Activated naive CD8-positive, alpha-beta T cell treated with anti-CD3 and anti-CD28 coated beads, Interleukin-2, amount 50 U/mL, for 24 hours (primary cell): Measurements from ENCODE around the gene TPO.
"Not testable (repeated sequence)": the region's sequence is repeated elsewhere in the genome, so short reads cannot be mapped to it uniquely, and the experiment has no call there.

ENCODE experiments used
- ATAC-seq: fragments of 150-1000 bp; cut with Tn5 transposase; one replicate; pipeline ENCODE4 v1.10.0; 2021
- DNase-seq: peaks from one replicate; pipeline ENCODE4 v3.0.0; 2021
- H3K27ac Mint-ChIP-seq: one replicate; pipeline ENCODE4 v1.8.0; 2021; ENCODE audit warnings: mild to moderate bottlenecking, mixed read lengths
- H3K27me3 Mint-ChIP-seq: one replicate; pipeline ENCODE4 v1.8.0; 2021; ENCODE audit warnings: mixed read lengths
- H3K36me3 Mint-ChIP-seq: one replicate; pipeline ENCODE4 v1.8.0; 2021; ENCODE audit warnings: low read depth, mixed read lengths
- H3K4me1 Mint-ChIP-seq: one replicate; pipeline ENCODE4 v1.8.0; 2021; ENCODE audit warnings: mixed read lengths
- H3K4me3 Mint-ChIP-seq: one replicate; pipeline ENCODE4 v1.8.0; 2021; ENCODE audit warnings: mild to moderate bottlenecking, moderate library complexity, mixed read lengths
- H3K9me3 Mint-ChIP-seq: one replicate; pipeline ENCODE4 v1.8.0; 2021; ENCODE audit warnings: mixed read lengths

Gene TPO

DNA sequence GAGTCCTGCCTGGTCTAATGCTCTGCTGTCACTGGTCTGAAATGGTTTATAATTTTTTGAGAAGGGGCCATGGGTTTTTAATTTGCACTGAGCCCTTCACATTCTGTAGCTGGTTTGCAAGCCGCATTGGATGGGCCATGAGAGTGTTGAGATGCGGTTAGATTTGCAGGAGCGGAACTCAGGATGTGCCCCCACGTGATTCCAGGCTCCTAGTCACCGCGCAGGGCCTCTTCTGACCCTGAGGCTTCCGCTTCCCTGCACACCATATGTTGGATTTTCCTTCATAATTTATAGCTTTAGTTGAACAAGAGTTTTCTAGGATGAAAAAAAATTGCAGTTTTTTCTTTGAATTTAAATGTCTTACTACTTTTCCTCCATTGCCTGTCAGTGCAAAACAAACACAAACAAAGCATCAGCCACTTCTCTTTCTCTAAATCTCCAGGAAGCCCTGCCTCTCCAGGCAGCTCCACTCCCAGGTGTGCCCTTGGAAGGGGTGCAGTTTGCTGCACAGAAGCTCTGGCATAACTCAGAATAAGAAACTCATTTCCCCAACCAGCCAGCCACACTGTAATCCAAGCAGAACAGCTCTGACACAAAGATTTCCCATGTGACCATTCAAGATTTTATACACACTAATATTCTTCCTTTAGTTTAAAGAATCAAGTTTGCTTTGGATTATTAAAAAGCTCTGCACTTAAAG, 18.4 kb upstream of the TPO start:
- peaks cover 10% of the 10 kb centered on the region for H3K4me1 Mint-ChIP-seq
- H3K9me3 Mint-ChIP-seq: no peaks in the 10 kb centered on the region
- DNase-seq (no peak), ATAC-seq (no peak)
- H3K36me3 Mint-ChIP-seq: no peaks in the 10 kb centered on the region
- H3K27me3 Mint-ChIP-seq: peaks cover 2% of the 10 kb centered on the region
- no peak overlapping the region for H3K27ac Mint-ChIP-seq
- no peak overlapping the region for H3K4me3 Mint-ChIP-seq

DNA sequence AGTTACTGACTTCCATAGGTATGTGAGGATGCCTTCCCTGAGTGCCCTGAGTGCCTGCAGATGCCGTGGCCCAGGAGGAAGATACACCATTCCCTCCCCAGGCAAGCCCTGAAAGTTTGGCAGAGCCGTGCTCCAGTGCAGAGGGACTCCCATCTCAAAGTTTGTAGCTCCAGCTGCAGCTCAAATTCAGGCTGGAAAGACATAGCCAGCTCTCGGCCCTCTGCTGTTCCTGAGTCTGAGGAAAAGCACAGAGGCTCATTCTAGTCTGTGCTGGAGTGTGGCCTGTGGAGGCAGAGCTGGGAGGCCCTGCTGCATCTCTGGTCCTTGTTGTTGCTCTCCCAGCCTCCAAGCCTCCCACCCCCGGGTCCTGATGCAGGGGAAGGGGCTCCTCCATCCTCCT, 15.9 kb upstream of the TPO start:
- Mint-ChIP-seq H3K36me3 (no peaks in the 10 kb centered on the region), H3K27me3 (no peaks in the 10 kb centered on the region), H3K9me3 (no peaks in the 10 kb centered on the region), H3K27ac (no peak overlapping the region), H3K4me3 (no peak overlapping the region), H3K4me1 (peaks cover 19% of the 10 kb centered on the region)
- ATAC-seq (no peak), DNase-seq (no peak)

DNA sequence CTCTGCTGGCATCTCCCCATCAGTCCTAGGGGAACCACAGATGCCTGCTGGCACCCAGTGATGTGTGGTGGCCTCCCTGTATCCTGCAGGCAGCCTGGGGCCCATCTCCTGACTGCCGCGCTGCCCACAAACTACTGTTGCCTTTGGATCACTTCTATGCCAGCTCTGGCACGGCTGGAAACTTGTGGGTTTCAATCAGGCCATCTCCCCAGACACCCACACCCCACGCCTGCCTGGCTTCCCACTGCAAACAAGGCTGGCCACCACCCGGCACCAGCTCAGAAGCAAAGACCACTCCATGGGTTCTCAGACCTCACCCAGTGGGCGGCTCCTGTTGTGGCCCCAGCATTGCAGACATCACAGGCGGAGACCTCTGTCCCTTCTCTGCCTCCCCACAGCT, 15.1 kb upstream of the TPO start:
- no peaks in the 10 kb centered on the region for H3K36me3 Mint-ChIP-seq
- H3K4me1 Mint-ChIP-seq: peaks cover 19% of the 10 kb centered on the region
- no peak overlapping the region for H3K27ac Mint-ChIP-seq

DNA sequence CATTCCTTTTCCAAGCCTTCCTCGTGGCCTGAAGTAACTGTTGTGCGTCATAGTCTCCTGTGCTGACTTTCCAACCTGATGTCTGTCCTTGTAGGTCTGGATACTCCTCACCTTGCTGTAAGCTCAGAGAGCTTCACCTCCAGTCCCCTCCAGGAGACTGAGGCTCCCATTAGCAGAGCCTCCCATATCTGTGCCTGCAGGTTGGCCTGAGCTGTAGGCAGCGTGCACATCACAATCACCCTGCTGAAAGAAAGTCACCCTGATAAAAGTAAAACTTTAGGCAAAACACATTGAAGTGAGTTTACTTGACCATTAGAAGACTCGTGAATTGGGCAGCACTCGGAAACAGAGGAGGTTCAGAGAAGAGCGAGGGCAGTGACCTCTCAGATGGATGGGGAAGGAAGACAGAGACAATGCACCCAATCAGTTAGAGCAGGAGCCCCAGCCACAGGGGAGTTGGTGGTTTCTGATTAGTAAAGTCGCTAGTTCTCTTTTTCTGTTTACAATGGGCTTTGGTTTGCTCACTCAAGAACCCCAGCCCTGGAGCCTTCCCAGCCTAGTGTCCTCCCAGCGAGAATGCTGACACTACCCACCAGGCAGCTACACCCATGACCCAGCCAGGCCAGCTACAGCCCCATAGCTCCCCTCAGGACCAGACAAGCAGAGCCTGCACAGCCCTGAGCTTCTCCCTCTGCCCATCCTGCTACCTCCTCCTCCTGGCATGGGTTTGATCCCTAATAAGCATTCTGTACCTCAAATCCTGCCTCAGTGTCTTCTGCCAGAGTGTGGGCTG, 12.1 kb upstream of the TPO start:
- H3K4me3 Mint-ChIP-seq: no peak overlapping the region
- peaks cover 19% of the 10 kb centered on the region for H3K4me1 Mint-ChIP-seq
- ATAC-seq: no peak
- H3K36me3 Mint-ChIP-seq: no peaks in the 10 kb centered on the region
- H3K27ac Mint-ChIP-seq: no peak overlapping the region
- peaks cover 3% of the 10 kb centered on the region for H3K9me3 Mint-ChIP-seq
- no peaks in the 10 kb centered on the region for H3K27me3 Mint-ChIP-seq
- DNase-seq: no peak

More for the DNA sequence above, 15.1 kb upstream of the TPO start:
- ATAC-seq (no peak), DNase-seq (no peak)
- Mint-ChIP-seq H3K9me3 (peaks cover 3% of the 10 kb centered on the region), H3K4me3 (no peak overlapping the region), H3K27me3 (no peaks in the 10 kb centered on the region)

DNA sequence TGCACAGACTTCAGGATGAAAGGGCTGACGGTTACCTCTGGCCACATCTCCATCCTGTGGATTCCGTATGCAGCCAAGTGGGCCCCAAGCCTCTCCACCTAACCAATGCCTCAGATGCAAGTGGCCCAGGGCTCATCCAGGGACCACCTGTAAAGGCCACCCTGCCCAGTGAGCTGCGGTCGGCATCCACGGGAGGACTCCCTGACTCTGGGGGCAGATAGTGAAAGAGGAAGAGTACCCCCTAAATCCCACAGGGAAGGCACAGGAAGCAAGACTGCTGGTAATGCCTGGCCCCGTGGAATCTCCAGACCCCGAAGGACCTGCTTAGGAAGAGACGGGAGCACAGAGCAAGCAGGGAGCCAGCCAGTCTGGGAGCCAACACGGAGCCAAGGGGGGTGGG, 11.2 kb upstream of the TPO start:
- Mint-ChIP-seq H3K4me3 (no peak overlapping the region), H3K27ac (no peak overlapping the region), H3K9me3 (peaks cover 3% of the 10 kb centered on the region), H3K27me3 (no peaks in the 10 kb centered on the region), H3K4me1 (peaks cover 19% of the 10 kb centered on the region), H3K36me3 (no peaks in the 10 kb centered on the region)
- no peak for ATAC-seq
- no peak for DNase-seq

DNA sequence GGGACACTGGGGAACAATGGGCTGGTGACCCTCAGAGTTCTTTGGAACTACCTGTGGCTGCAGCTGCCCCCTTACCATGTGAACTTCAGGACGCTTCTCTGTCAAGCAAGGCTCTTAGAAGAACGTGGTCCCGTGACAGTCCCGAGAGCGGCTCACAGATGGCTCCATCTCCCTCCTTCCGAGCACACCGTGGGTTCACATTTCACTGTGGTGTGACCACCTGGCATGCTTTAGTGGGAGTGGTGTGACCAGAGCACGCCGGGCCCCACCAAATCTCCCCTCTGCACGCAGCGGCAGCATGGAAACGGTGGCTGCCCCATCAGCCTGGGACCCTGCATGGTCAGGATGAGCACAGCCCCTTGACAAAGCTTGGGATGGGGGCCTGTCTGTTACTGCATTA, 9.7 kb upstream of the TPO start:
- no peak for ATAC-seq
- Mint-ChIP-seq H3K27ac (no peak overlapping the region), H3K4me1 (peaks cover 19% of the 10 kb centered on the region)

DNA sequence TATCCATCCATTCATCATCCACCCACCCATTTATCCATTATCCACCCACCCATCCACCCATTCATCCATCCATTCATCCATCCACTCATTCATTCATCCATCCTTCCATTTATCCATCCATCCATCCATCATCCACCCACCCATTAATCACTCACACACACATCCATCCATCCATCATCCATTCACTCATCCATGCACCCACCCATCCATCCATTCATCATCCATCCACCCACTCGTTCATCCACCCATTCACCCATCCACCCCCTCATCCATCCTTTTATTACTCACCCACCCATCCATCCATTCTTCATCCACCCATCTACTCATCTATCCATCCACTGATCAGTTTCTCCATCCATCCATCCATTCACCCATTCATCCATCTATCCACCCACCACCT, 8.1 kb upstream of the TPO start:
- no peak overlapping the region for H3K27ac Mint-ChIP-seq
- H3K27me3 Mint-ChIP-seq: no peaks in the 10 kb centered on the region
- peaks cover 3% of the 10 kb centered on the region for H3K9me3 Mint-ChIP-seq
- H3K36me3 Mint-ChIP-seq: no peaks in the 10 kb centered on the region
- peaks cover 8% of the 10 kb centered on the region for H3K4me1 Mint-ChIP-seq
- ATAC-seq: no peak
- H3K4me3 Mint-ChIP-seq: no peak overlapping the region
- DNase-seq: no peak

More for the DNA sequence above, 9.7 kb upstream of the TPO start:
- DNase-seq: no peak
- Mint-ChIP-seq H3K4me3 (no peak overlapping the region), H3K27me3 (no peaks in the 10 kb centered on the region), H3K9me3 (peaks cover 3% of the 10 kb centered on the region), H3K36me3 (no peaks in the 10 kb centered on the region)

DNA sequence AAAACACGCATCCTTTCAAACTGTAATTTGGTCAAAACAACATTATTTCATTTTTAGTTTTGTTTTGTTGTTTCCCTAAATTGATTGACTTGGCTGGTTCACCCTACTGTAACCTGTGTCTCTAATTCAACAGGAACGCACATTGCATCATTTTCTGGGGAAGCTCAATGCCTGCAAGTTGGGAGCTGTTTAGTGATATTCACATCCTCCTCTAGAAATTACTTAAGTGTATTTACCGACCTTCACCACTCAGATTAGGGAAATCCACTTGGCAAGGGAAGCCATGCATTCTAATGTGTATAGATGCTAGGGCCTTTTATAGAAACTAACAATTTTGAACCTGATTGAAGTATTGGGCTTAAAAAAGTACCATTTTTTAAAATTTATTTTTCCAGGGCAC, 7.3 kb upstream of the TPO start:
- Mint-ChIP-seq H3K27me3 (no peaks in the 10 kb centered on the region), H3K4me1 (peaks cover 4% of the 10 kb centered on the region), H3K9me3 (peaks cover 3% of the 10 kb centered on the region), H3K36me3 (no peaks in the 10 kb centered on the region), H3K27ac (no peak overlapping the region), H3K4me3 (no peak overlapping the region)
- ATAC-seq: no peak
- no peak for DNase-seq

DNA sequence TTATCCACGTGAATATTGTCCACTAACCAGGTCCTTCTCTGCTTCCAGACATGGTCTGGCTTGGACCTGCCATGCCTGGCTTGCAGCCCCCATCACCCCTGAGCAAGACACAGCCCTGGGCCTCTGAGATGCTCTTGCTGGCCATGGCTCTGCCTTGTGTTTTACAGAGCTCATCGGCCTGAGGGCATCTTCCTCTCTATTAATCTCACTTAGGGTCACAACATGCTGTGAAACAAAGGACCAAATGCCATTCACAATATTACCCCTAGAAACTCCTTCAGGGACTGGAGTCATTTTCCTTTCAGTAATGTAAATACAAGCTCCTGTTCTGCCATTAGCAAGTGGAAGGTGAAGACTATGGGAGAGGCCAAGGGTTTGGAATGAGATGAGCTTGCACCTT, 6.8 kb upstream of the TPO start:
- no peak for ATAC-seq
- H3K4me1 Mint-ChIP-seq: peaks cover 1% of the 10 kb centered on the region

DNA sequence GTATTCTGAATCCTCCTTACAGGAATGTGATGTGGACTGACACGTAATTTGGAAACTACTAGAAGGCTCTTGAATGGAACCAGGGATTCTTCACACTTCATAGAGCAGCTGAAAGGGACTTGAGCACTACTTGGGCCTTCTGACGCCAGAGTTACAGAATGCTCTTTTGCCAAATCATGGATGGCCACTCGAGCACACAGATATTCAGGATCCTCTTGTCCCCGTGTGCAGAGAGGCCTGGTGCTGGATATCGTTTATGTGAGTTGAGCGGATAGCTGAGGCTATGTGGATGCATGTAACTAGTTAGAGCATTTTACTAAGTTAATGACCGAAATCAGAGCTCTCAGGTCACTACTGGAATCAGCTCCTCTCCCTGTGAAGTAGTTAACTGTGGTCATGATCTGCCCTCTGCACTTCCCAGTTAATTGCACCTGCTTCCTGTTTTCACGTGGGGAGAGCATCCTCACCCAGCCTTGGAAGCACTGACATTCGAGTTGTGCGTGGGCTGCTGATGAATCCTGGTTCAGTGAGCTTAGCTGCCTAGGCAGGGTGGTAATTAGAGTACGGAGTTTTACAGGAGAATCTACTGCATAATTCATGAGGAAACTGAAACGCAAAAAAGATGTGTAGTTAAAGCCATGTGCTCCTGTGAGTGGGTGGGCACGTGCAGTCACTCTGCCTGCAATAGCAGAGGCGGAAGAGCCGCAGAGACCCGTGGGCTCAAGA, 5.2 kb upstream of the TPO start:
- Mint-ChIP-seq H3K9me3 (peaks cover under 1% of the 10 kb centered on the region), H3K36me3 (no peaks in the 10 kb centered on the region), H3K27ac (no peak overlapping the region), H3K27me3 (no peaks in the 10 kb centered on the region), H3K4me1 (no peaks in the 10 kb centered on the region), H3K4me3 (no peak overlapping the region)
- no peak for ATAC-seq
- DNase-seq: no peak

More for the DNA sequence above, 6.8 kb upstream of the TPO start:
- H3K36me3 Mint-ChIP-seq: no peaks in the 10 kb centered on the region
- no peak for DNase-seq
- no peak overlapping the region for H3K27ac Mint-ChIP-seq
- no peak overlapping the region for H3K4me3 Mint-ChIP-seq
- no peaks in the 10 kb centered on the region for H3K27me3 Mint-ChIP-seq
- peaks cover 3% of the 10 kb centered on the region for H3K9me3 Mint-ChIP-seq

DNA sequence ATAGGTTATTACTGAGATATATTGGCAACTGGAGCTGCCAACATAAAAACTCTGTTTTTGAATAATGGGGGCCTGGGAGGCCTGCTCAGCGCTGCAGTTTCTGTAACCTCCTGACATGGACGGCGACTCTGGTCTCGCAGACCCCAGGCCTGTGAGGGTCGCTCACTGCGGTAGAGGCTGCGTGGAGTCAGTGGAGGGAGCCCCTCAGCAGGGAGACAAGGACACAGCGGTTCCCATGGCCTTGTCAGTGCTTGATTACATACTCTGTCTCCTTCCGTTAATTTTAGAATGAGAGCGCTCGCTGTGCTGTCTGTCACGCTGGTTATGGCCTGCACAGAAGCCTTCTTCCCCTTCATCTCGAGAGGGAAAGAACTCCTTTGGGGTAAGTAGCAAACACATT, 858 bp downstream of the TPO start:
- Mint-ChIP-seq H3K4me1 (no peaks in the 10 kb centered on the region), H3K36me3 (no peaks in the 10 kb centered on the region), H3K4me3 (no peak overlapping the region), H3K27ac (no peak overlapping the region), H3K9me3 (no peaks in the 10 kb centered on the region), H3K27me3 (no peaks in the 10 kb centered on the region)
- DNase-seq (no peak), ATAC-seq (no peak)

DNA sequence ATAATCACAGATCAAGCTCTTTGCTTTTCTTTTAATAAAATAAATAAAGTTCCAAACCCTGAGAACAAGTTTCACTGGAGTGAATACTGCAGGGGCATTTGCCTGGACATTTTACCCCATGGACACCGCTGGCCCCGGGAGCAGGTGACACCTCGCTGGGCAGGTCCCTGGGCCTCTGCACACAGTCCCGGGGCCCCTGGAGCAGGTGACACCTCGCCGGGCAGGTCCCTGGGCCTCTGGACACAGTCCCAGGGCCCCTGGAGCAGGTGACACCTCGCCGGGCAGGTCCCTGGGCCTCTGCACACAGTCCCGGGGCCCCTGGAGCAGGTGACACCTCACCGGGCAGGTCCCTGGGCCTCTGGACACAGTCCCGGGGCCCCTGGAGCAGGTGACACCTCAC, 1.6 kb downstream of the TPO start:
- not testable (repeated sequence) for H3K36me3 Mint-ChIP-seq, ATAC-seq, H3K27me3 Mint-ChIP-seq, H3K4me1 Mint-ChIP-seq, DNase-seq, H3K27ac Mint-ChIP-seq, H3K9me3 Mint-ChIP-seq, H3K4me3 Mint-ChIP-seq

DNA sequence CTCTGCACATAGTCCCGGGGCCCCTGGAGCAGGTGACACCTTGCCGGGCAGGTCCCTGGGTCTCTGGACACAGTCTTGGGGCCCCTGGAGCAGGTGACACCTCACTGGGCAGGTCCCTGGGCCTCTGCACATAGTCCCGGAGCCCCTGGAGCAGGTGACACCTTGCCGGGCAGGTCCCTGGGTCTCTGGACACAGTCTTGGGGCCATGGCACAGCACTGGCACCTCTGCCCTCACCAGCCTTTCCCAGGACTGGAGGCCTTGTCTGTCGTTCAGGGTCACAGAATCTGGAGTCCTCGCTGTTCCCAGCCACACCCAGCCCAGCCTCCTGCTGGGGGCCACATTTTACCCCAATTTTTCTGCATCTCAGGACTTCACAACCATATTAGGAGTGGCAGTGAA, 2.2 kb downstream of the TPO start:
- DNase-seq (no peak), ATAC-seq (no peak)
- Mint-ChIP-seq H3K27me3 (no peaks in the 10 kb centered on the region), H3K27ac (no peak overlapping the region), H3K4me1 (no peaks in the 10 kb centered on the region), H3K4me3 (no peak overlapping the region), H3K9me3 (no peaks in the 10 kb centered on the region), H3K36me3 (no peaks in the 10 kb centered on the region)

DNA sequence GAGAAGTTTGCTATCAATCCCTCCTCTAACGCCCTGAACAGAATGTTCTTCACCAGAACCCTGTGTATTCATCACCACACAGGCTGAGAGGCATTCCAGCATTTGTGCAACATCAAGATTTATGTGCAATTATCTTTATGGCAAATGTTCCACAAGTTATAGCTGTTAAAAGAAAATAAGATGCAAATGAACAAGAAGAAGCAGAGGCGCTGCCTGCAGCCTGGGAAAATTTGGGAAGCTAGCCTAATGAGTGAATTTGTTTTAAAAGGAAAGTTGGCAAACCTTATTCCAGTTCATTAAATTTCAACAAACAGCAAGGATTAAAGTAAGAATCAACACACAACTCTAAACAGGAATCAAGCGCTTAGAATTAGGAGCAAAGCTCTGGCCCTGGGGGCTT, 5.3 kb downstream of the TPO start:
- Mint-ChIP-seq H3K27me3 (no peaks in the 10 kb centered on the region), H3K36me3 (no peaks in the 10 kb centered on the region), H3K9me3 (no peaks in the 10 kb centered on the region), H3K27ac (no peak overlapping the region), H3K4me3 (no peak overlapping the region), H3K4me1 (no peaks in the 10 kb centered on the region)
- DNase-seq (no peak), ATAC-seq (no peak)
